Hematopoietic multipotent progenitor cell treated with erythropoietin and hydrocortisone succinate and interleukin-3 and kit ligand, for 17 days (in vitro differentiated cells): ENCODE results near the gene DOCK2.
"Not testable (repeated sequence)": the region's sequence is repeated elsewhere in the genome, so short reads cannot be mapped to it uniquely, and the experiment has no call there.

Source experiments
- DNase-seq: peaks from one replicate; pipeline ENCODE4 v3.0.0-alpha.2; 2015; ENCODE audit warnings: low spot score

Gene DOCK2

GRCh38 chr5:170056561-170057267 lies 419.6 kb downstream of the DOCK2 start:
- no peak for DNase-seq

GRCh38 chr5:170057311-170057710 lies 420.2 kb downstream of the DOCK2 start:
- no peak for DNase-seq

GRCh38 chr5:170059221-170059620 lies 422.1 kb downstream of the DOCK2 start:
- DNase-seq = no peak

GRCh38 chr5:170067152-170067551 lies 430.1 kb downstream of the DOCK2 start:
- DNase-seq = no peak

- no peak for DNase-seq
These were observed 430.6 kb downstream of the DOCK2 start for GRCh38 chr5:170067574-170068170.

GRCh38 chr5:170069512-170069911 lies 432.4 kb downstream of the DOCK2 start:
- DNase-seq = no peak

GRCh38 chr5:170070556-170071412 lies 433.7 kb downstream of the DOCK2 start:
- peak; percentile 15 for DNase-seq

GRCh38 chr5:170071748-170072147 lies 434.7 kb downstream of the DOCK2 start:
- DNase-seq = no peak

GRCh38 chr5:170075696-170076095 lies 438.6 kb downstream of the DOCK2 start:
- DNase-seq = no peak

GRCh38 chr5:170076211-170076610 lies 439.1 kb downstream of the DOCK2 start:
- no peak for DNase-seq

GRCh38 chr5:170076739-170077138 lies 439.7 kb downstream of the DOCK2 start:
- no peak for DNase-seq

- no peak for DNase-seq
These were observed 440.5 kb downstream of the DOCK2 start for GRCh38 chr5:170077526-170077925.

GRCh38 chr5:170078458-170078857 lies 441.4 kb downstream of the DOCK2 start:
- no peak for DNase-seq

- no peak for DNase-seq
These were observed 441.9 kb downstream of the DOCK2 start for GRCh38 chr5:170078931-170079330.

- DNase-seq = no peak
These were observed 443.1 kb downstream of the DOCK2 start for GRCh38 chr5:170080217-170080616.

GRCh38 chr5:170080786-170081445 lies 443.8 kb downstream of the DOCK2 start:
- DNase-seq = no peak

- no peak for DNase-seq
These were observed 444.5 kb downstream of the DOCK2 start for GRCh38 chr5:170081616-170082015.

- no peak for DNase-seq
These were observed 445.6 kb downstream of the DOCK2 start for GRCh38 chr5:170082701-170083100.

- DNase-seq = no peak
These were observed 450.2 kb downstream of the DOCK2 start for GRCh38 chr5:170087168-170087817.

- no peak for DNase-seq
These were observed 455.5 kb downstream of the DOCK2 start for GRCh38 chr5:170092455-170093101.

GRCh38 chr5:170094329-170094728 lies 457.3 kb downstream of the DOCK2 start:
- DNase-seq = not testable (repeated sequence)
